HUDEP-2 (cell line): ENCODE data around the gene ZCCHC24.

ENCODE experiments used
- DNase-seq, 76 experiments: peaks; one replicate each; lab custom pipeline; 2025; ENCODE audit not compliant: unreplicated experiment in 76 of 76; lab: John Stamatoyannopoulos, UW

ZCCHC24 gene

GRCh38 chr10:79375321-79376077 lies 69.9 kb downstream of the ZCCHC24 start:
- no peak for DNase-seq

- peak in 63 of 76 experiments; percentile 1 to 67 (median 42) for DNase-seq
These were observed 70.9 kb downstream of the ZCCHC24 start for GRCh38 chr10:79374312-79375191.

- DNase-seq, result no peak
These were observed 72.6 kb downstream of the ZCCHC24 start for GRCh38 chr10:79372871-79373270.

- no peak for DNase-seq
These were observed 77.8 kb downstream of the ZCCHC24 start for GRCh38 chr10:79367426-79368189.

- DNase-seq, result no peak
These were observed 83.6 kb downstream of the ZCCHC24 start for GRCh38 chr10:79361726-79362397.

- no peak for DNase-seq
These were observed 84.7 kb downstream of the ZCCHC24 start for GRCh38 chr10:79360499-79361342.

GRCh38 chr10:79359816-79360498 lies 85.5 kb downstream of the ZCCHC24 start:
- no peak for DNase-seq

- DNase-seq, result no peak
These were observed 86.6 kb downstream of the ZCCHC24 start for GRCh38 chr10:79358811-79359210.

- DNase-seq, result no peak
These were observed 88.2 kb downstream of the ZCCHC24 start for GRCh38 chr10:79357180-79357579.

- no peak for DNase-seq
These were observed 89.3 kb downstream of the ZCCHC24 start for GRCh38 chr10:79356104-79356503.

GRCh38 chr10:79355420-79356017 lies 89.9 kb downstream of the ZCCHC24 start:
- DNase-seq, result no peak

GRCh38 chr10:79354615-79355014 lies 90.8 kb downstream of the ZCCHC24 start:
- DNase-seq, result no peak

- no peak for DNase-seq
These were observed 91.3 kb downstream of the ZCCHC24 start for GRCh38 chr10:79354141-79354540.

- no peak for DNase-seq
These were observed 91.7 kb downstream of the ZCCHC24 start for GRCh38 chr10:79353726-79354125.

GRCh38 chr10:79353000-79353406 lies 92.4 kb downstream of the ZCCHC24 start:
- DNase-seq, result no peak

- DNase-seq, result no peak
These were observed 93.2 kb downstream of the ZCCHC24 start for GRCh38 chr10:79352035-79352877.

- no peak for DNase-seq
These were observed 94.1 kb downstream of the ZCCHC24 start for GRCh38 chr10:79351332-79351731.
